Right hindlimb (tissue), 1 donor: Measurements from ENCODE around the gene CHIA.

ENCODE experiments used
- DNase-seq: peaks from one replicate; pipeline ENCODE4 v3.0.0-alpha.2; 2018

CHIA gene

GRCh38 chr1:111369645-111370044, 79.0 kb downstream of the CHIA start:
- DNase-seq, result no peak
